SK-N-SH (cell line): ENCODE data around the gene MINK1. TPM values are rescaled to one million over a fixed set of nuclear protein-coding genes. Genes with fewer than 3 reads are reported as not detected.

Experiments used
- CTCF ChIA-PET: fragments of 300-600, 350-600 bp; formaldehyde crosslinking; extraction: SDS; loops from one replicate; lab custom pipeline; 2021; lab: Yijun Ruan, JAX
- POLR2A ChIA-PET: fragments of 350-600 bp; sonication (Branson Sonifier 250); formaldehyde crosslinking; extraction: SDS; loops from one replicate; lab custom pipeline; 2020; ENCODE audit warnings: antibody characterized with exemption, inconsistent platforms; lab: Yijun Ruan, JAX
- DNase-seq: peaks from one replicate; pipeline ENCODE4 v3.0.0; 2012
- H2AFZ ChIP-seq: fragments of 200-600 bp; sonication (generic); 2 replicates; pipeline ENCODE4 v1.8.1; 2016; ENCODE audit warnings: antibody characterized with exemption, mild to moderate bottlenecking, low read depth
- H3F3A ChIP-seq: fragments of 200-600 bp; sonication (generic); replicated peaks from 2 replicates; pipeline ENCODE3; 2016; ENCODE audit warnings: antibody characterized with exemption, mild to moderate bottlenecking; ENCODE audit not compliant: insufficient read depth
- H3K27ac ChIP-seq, 2 experiments: fragments of 200-500 bp in 1 of 2; fragments of 200-600 bp in 1 of 2; sonication (Bioruptor generic) in 1 of 2; sonication (generic), shearing (Covaris generic) in 1 of 2; 2 replicates each; pipeline versions ENCODE4 v1.5.1 to v1.6.1; 2014 to 2016; ENCODE audit warnings: low read depth in 2 of 2, inconsistent platforms in 1 of 2, low read length in 1 of 2, mild to moderate bottlenecking in 1 of 2, mixed read lengths in 1 of 2
- H3K27me3 ChIP-seq: fragments of 200-600 bp; sonication (generic), shearing (Covaris generic); 2 replicates; pipeline ENCODE4 v1.6.1; 2016; ENCODE audit warnings: mixed run types; ENCODE audit not compliant: insufficient read depth
- H3K36me3 ChIP-seq, 2 experiments: fragments of 200-500 bp in 1 of 2; fragments of 200-600 bp in 1 of 2; sonication (Bioruptor generic) in 1 of 2; sonication (generic) in 1 of 2; replicated peaks in 1 of 2; 2 replicates each; pipeline versions ENCODE3 to v1.5.1; 2014 to 2016; ENCODE audit warnings: low read length in 1 of 2, mild to moderate bottlenecking in 1 of 2; ENCODE audit not compliant: insufficient read depth in 2 of 2, control insufficient read depth in 1 of 2
- H3K4me1 ChIP-seq, 2 experiments: fragments of 200-500 bp in 1 of 2; fragments of 200-600 bp in 1 of 2; sonication (Bioruptor generic) in 1 of 2; sonication (generic), shearing (Covaris generic) in 1 of 2; 2 replicates each; pipeline versions ENCODE4 v1.5.1 to v1.6.1; 2014 to 2016; ENCODE audit warnings: low read depth in 1 of 2, low read length in 1 of 2, mixed run types in 1 of 2; ENCODE audit not compliant: insufficient read depth in 2 of 2, control insufficient read depth in 1 of 2
- H3K4me2 ChIP-seq: fragments of 200-600 bp; sonication (generic), shearing (Covaris generic); 2 replicates; pipeline ENCODE4 v1.6.1; 2017; ENCODE audit warnings: mixed run types
- H3K4me3 ChIP-seq, 2 experiments: fragments of 200-500 bp in 1 of 2; fragments of 200-600 bp in 1 of 2; sonication (Bioruptor generic) in 1 of 2; sonication (generic), shearing (Covaris generic) in 1 of 2; 2 replicates each; pipeline versions ENCODE4 v1.5.1 to v1.8.1; 2014 to 2016; ENCODE audit warnings: low read depth in 2 of 2, inconsistent platforms in 1 of 2, low read length in 1 of 2, mild to moderate bottlenecking in 1 of 2, mixed read lengths in 1 of 2, moderate library complexity in 1 of 2
- H3K79me2 ChIP-seq: fragments of 200-600 bp; sonication (generic); 2 replicates; pipeline ENCODE4 v1.8.1; 2017; ENCODE audit warnings: mild to moderate bottlenecking; ENCODE audit not compliant: insufficient read depth
- H3K9ac ChIP-seq: fragments of 200-600 bp; sonication (generic); 2 replicates; pipeline ENCODE4 v1.6.1; 2017; ENCODE audit warnings: mixed run types
- H3K9me2 ChIP-seq: fragments of 200-600 bp; sonication (generic); 2 replicates; pipeline ENCODE4 v1.6.1; 2017; ENCODE audit warnings: mixed run types
- H3K9me3 ChIP-seq: fragments of 200-600 bp; sonication (generic); 2 replicates; pipeline ENCODE4 v1.6.1; 2017; ENCODE audit warnings: mixed run types, mild to moderate bottlenecking, moderate library complexity
- H4K20me1 ChIP-seq: fragments of 200-600 bp; sonication (generic); 2 replicates; pipeline ENCODE4 v1.6.1; 2017; ENCODE audit warnings: mild to moderate bottlenecking, mixed run types; ENCODE audit not compliant: insufficient read depth
- EZH2phosphoT487 ChIP-seq: fragments of 200-600 bp; sonication (generic); IDR thresholded peaks from 2 replicates; pipeline ENCODE4 v1.6.1; 2017; ENCODE audit warnings: low read depth, mixed run types, mild to moderate bottlenecking, antibody characterized with exemption, moderate library complexity, borderline replicate concordance
- GATA2 ChIP-seq: sonication (generic); formaldehyde crosslinking; IDR thresholded peaks from 2 replicates; pipeline ENCODE4 v1.5.0; 2020; ENCODE audit warnings: mild to moderate bottlenecking, missing genetic modification reagents
- JUND ChIP-seq: IDR thresholded peaks from 2 replicates; pipeline ENCODE4 v1.4.0; 2012
- MEF2A ChIP-seq: IDR thresholded peaks from 2 replicates; pipeline ENCODE4 v1.4.0; 2012; ENCODE audit warnings: low read depth, borderline replicate concordance
- MXI1 ChIP-seq: IDR thresholded peaks from 2 replicates; pipeline ENCODE4 v1.6.1; 2012; ENCODE audit warnings: mild to moderate bottlenecking, low read depth, low read length, improper control_type of control experiment
- POLR2AphosphoS5 ChIP-seq: IDR thresholded peaks from 2 replicates; pipeline ENCODE4 v1.6.1; 2012; ENCODE audit warnings: low read depth, low read length
- RCOR1 ChIP-seq: fragments of 150-350 bp; IDR thresholded peaks from 2 replicates; pipeline ENCODE4 v1.6.1; 2017; ENCODE audit warnings: antibody characterized with exemption, low read length
- RFX5 ChIP-seq: IDR thresholded peaks from 2 replicates; pipeline ENCODE4 v1.6.1; 2012; ENCODE audit warnings: mild to moderate bottlenecking, improper control_type of control experiment, low read length
- RXRA ChIP-seq: IDR thresholded peaks from 2 replicates; pipeline ENCODE4 v1.4.0; 2012; ENCODE audit warnings: low read depth, mild to moderate bottlenecking, borderline replicate concordance
- TCF12 ChIP-seq: IDR thresholded peaks from 2 replicates; pipeline ENCODE4 v1.4.0; 2012
- USF1 ChIP-seq: IDR thresholded peaks from 2 replicates; pipeline ENCODE4 v1.4.0; 2012; ENCODE audit warnings: low read depth, borderline replicate concordance
- USF2 ChIP-seq: fragments of 150-350 bp; IDR thresholded peaks from 2 replicates; pipeline ENCODE4 v1.6.1; 2017; ENCODE audit warnings: antibody characterized with exemption, low read length, low read depth, borderline replicate concordance
- WGBS: methylation state at CpG from one replicate; pipeline ENCODE4 v1.1.6; 2017; ENCODE audit warnings: low lambda C conversion rate; 5-methylcytosine and 5-hydroxymethylcytosine counted together
- polyA plus RNA-seq, 3 experiments: library from polyadenylated mRNA; depleted of rRNA; stranded (reverse); fragments of >200 nt; gene quantifications; 2 replicates each; pipeline ENCODE4 v1.2.3, GENCODE V29; 2012
- TF ChIP-seq, protein P1 (sequence below): IDR thresholded peaks from 2 replicates; pipeline ENCODE4 v1.4.0; 2012; ENCODE audit warnings: low read depth, borderline replicate concordance

MINK1 gene
- polyA plus RNA-seq, 1 of the 3 experiments (the other 2 are of a cell fraction), result 64.7 TPM

- TF ChIP-seq USF2, result no peak
- no peak for TF ChIP-seq MEF2A
- TF ChIP-seq, protein P1, sequence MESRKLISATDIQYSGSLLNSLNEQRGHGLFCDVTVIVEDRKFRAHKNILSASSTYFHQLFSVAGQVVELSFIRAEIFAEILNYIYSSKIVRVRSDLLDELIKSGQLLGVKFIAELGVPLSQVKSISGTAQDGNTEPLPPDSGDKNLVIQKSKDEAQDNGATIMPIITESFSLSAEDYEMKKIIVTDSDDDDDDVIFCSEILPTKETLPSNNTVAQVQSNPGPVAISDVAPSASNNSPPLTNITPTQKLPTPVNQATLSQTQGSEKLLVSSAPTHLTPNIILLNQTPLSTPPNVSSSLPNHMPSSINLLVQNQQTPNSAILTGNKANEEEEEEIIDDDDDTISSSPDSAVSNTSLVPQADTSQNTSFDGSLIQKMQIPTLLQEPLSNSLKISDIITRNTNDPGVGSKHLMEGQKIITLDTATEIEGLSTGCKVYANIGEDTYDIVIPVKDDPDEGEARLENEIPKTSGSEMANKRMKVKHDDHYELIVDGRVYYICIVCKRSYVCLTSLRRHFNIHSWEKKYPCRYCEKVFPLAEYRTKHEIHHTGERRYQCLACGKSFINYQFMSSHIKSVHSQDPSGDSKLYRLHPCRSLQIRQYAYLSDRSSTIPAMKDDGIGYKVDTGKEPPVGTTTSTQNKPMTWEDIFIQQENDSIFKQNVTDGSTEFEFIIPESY, result no peak
- no peak for TF ChIP-seq MXI1
These were observed 60.8 kb downstream of the MINK1 start (continued) for GRCh38 chr17:4893721-4894560.

GRCh38 chr17:4895121-4895520, 62.0 kb downstream of the MINK1 start:
- no peak for DNase-seq
- peaks cover 0 to 65% of the 10 kb centered on the region in 2 experiments for H3K36me3 ChIP-seq
- H3K9me3 ChIP-seq, result no peaks in the 10 kb centered on the region
- CTCF ChIA-PET, result interaction anchor here (1.4 kb wide), 1 partner anchor 8 kb away, joined by 4 read pairs; the partner anchor contains the start of gene CHRNE
- no peak for TF ChIP-seq EZH2phosphoT487
- TF ChIP-seq RXRA, result no peak
- TF ChIP-seq JUND, result no peak
- TF ChIP-seq, all 33 proteins: peak for 0
- Histone ChIP-seq H3K9me2 (no peaks in the 10 kb centered on the region), H3K27me3 (no peaks in the 10 kb centered on the region), H3F3A (no peaks in the 10 kb centered on the region), H3K4me3 (no peak overlapping the region), H2AFZ (no peak overlapping the region), H3K9ac (no peak overlapping the region), H3K27ac (no peak overlapping the region), H3K79me2 (no peaks in the 10 kb centered on the region), H4K20me1 (no peaks in the 10 kb centered on the region), H3K4me1 (no peaks in the 10 kb centered on the region), H3K4me2 (no peak overlapping the region)
- POLR2A ChIA-PET, result no interaction called here
- 96% methylated on average over 9 of the region's 13 CpGs for WGBS

- H3K27ac ChIP-seq, result no peak overlapping the region
- no peaks in the 10 kb centered on the region for H3K9me2 ChIP-seq
- H4K20me1 ChIP-seq, result no peaks in the 10 kb centered on the region
- H3K4me1 ChIP-seq, result no peaks in the 10 kb centered on the region
- H2AFZ ChIP-seq, result no peak overlapping the region
- no peak for DNase-seq
- WGBS, result 88% methylated on average over 21 of the region's 27 CpGs
- CTCF ChIA-PET, result interaction anchor here (1.0 to 1.9 kb wide), 2 partner anchors 13 to 21 kb away, joined by 4 to 8 read pairs; no protein-coding TSS in a partner anchor
- H3K4me2 ChIP-seq, result no peak overlapping the region
- no peaks in the 10 kb centered on the region for H3F3A ChIP-seq
- POLR2A ChIA-PET, result no interaction called here
- no peaks in the 10 kb centered on the region for H3K79me2 ChIP-seq
- H3K9me3 ChIP-seq, result no peaks in the 10 kb centered on the region
- TF ChIP-seq RXRA (no peak), RFX5 (no peak), MXI1 (no peak), JUND (no peak), TCF12 (no peak), USF1 (no peak), RCOR1 (no peak), GATA2 (CRISPR knock-in tag) (no peak), POLR2AphosphoS5 (no peak)
- no peak overlapping the region for H3K4me3 ChIP-seq
- no peaks in the 10 kb centered on the region for H3K27me3 ChIP-seq
- peaks cover 0 to 58% of the 10 kb centered on the region in 2 experiments for H3K36me3 ChIP-seq
- H3K9ac ChIP-seq, result no peak overlapping the region
These were observed 62.7 kb downstream of the MINK1 start for GRCh38 chr17:4895657-4896331.
